Measurements from ENCODE around the gene ME3.

ME3 gene

DNA sequence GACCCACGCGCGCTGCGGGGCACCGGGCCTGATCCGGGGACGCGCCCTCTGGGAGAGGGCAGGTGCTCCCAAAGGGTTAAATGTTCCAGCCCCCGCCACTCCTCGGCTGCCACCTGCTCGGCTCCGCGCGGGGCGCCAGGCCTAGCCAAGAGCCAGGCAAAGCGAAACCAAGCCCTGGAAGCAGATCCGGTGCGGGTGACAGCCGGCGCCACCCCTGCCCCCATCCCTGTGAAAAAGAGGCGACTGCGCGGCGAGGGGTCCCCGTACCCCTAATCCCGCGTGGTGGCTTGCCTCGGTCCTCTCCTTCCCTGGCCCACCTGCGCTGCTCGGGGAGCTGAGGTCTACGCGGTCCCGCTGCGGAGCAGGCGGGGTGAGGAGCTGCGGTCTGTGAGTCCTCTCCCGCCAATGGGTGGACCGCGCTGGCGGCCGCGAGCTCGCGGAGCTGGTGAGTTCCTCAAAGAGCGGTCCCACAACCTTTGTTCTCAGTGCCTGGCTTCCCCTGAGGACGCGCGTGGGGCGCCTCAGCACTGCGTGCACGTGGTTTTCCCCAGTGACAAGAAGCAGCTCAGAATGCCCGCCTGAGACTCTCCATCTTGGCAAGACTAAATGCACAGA lies at the start of gene ME3:
Gene ME3, minus strand, starts transcription at position 610 of the 615 bp plus-strand sequence.
- peak in 1 of 2 donors; percentile 27 for DNase-seq (ENCODE audit: low read depth in 1 of 2, low spot score in 1 of 2)

DNA sequence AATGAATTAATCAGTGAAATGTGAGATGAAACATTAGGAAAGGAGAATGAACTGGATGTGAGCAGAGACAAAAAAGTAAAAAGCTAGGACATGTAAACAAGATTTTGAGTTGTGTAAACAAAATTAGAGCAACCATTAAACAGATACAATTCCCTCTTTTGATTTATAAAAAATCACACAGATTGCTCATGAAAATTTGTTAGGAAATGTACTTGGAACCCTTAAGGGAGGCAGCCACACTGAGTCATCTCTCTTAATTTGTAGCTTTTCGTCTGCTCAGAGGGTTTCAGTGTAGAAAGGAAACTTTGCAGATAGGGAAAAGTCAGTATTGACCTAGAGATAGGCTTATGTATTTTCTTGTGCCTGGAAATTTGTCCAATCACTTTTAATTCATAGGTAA lies 49.6 kb upstream of the ME3 start:
- DNase-seq (ENCODE audit: low read depth in 1 of 2, low spot score in 1 of 2), result no peak

DNA sequence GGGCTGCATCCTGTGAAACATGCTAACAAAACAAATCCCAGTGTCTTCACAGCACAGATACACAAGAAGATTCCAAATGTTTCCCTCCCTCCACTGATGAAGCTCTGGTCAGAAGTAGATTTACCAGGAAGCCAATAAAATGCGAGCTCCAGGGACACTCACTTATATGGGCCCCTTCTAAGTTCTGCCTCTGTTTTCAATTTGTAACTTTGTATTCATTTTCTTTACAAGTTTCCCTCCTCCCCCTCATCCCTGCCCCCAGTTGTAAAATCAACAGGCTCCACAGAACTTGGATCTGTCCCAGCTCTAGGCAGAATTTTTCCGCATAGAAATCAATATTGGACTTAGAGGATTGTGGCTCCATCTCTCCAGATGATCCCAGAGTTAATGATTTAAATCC lies 48.1 kb upstream of the ME3 start:
- DNase-seq (ENCODE audit: low read depth in 1 of 2, low spot score in 1 of 2), result no peak

DNA sequence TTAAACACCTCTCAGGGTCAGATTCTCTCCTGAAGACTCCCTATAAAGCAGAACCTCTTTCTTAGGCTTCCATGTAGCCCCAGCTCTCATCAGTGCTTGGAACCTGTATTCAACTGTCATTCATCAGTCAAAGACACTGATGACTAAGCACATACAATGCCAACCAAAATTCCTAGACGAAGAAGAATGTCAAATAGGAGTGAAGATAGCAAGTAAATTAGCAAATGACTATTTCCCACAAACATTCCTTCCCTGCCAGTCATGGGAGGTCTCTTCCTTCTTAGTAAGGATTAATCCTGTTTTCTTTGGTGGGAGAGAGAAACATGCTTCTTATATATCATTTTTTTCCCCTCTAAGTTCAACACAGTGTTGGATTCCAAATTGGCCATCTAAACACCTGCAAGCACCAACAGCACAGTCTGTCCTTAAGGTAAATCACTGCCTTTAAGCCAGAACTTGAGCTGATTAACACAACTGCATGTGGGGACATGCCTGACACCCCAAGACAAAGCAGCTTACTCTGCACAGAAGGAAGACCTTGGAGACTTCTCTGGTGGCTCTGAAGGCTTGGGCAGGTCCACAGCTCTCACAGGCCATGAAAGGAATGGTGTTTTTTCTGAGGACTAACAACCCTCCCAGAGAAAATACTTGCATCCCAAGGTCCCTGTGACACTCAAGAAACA lies 47.5 kb upstream of the ME3 start:
- no peak for DNase-seq (ENCODE audit: low read depth in 1 of 2, low spot score in 1 of 2)

DNA sequence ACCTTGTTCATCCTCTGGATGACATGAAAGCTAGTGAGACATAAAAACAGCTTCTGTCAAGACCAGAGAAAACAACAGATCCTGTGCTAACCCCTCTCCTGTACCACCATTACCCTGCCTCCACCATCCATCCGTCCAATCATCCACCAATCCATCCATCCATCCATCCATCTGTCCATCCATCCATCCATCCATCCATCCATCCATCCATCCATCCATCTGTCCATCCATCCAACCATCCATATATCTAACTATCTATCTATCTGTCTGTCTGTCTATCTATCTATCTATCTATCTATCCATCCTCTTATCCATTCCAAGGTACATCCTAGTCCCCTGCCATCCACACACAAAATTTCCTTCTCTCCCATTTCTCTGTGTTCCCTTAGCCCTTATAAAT lies 46.6 kb upstream of the ME3 start:
- DNase-seq (ENCODE audit: low read depth in 1 of 2, low spot score in 1 of 2), result no peak

DNA sequence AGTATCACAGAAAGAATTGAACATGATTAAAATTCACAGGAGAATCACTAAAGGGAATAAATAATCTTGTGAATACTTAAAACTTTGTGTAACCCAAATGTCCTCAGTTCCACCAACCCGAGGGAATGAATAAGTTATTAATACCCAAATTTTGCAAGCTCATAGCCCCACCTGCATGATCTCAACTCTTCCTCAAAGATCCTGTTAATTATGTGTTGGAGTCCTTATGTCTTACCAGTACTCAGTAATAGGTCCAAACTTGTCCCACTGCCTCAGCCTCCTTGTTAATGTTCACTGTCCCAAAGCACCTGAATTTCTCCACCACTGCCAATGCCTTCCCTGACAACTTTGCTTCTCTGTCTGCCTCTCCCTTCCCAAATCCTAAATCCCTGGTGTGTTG lies 46.1 kb upstream of the ME3 start:
- DNase-seq (ENCODE audit: low read depth in 1 of 2, low spot score in 1 of 2), result no peak

DNA sequence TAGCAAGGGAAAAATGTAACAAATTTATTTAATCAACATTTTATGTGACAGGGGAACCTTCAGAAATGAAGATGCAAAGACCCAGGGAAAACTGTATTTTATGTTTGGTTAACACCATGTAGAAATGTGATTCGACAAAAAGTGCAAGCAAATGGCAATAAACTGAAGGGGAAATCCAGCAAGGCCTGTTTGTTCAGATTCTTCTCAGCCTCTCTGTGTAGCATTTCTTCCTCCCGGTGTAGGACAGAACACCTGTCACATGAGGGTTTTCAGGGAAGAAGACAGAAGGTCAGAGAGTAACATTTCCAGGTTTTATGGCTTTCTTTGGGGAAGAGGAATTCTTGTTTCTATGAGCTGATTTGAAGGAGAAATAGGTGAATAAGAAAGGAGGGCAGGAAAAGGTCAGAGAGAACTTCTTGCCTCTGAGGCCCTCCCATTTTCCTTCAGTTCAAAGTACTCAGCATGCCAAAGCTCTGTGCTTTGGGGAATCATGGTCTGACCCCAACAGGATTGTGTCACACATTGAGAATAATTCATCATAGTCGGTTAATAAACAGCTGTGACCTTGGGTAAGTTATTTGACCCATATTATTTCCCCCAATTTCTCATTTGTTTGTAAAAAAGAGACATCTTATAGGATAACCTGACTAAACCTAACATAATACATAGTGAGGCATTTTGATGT lies 45.5 kb upstream of the ME3 start:
- DNase-seq (ENCODE audit: low read depth in 1 of 2, low spot score in 1 of 2), result no peak

DNA sequence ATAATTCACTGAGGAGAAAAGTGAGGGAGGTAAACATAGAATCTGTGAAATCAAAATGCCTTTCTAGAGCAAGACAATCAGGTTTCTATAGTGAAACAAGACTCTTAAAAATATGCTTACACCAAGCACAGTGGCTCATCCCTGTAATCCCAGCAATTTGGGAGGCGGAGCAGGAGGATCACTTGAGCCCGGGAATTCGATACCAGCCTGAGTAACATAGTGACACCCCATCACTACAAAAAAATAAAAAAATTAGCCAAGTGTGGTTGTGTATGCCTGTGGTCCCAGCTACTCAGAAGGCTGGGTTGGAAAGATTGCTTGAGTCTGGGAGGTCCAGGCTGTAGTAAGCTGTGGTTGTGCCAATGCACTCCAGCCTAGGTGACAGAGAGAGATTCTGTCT lies 43.2 kb upstream of the ME3 start:
- DNase-seq (ENCODE audit: low read depth in 1 of 2, low spot score in 1 of 2), result no peak

DNA sequence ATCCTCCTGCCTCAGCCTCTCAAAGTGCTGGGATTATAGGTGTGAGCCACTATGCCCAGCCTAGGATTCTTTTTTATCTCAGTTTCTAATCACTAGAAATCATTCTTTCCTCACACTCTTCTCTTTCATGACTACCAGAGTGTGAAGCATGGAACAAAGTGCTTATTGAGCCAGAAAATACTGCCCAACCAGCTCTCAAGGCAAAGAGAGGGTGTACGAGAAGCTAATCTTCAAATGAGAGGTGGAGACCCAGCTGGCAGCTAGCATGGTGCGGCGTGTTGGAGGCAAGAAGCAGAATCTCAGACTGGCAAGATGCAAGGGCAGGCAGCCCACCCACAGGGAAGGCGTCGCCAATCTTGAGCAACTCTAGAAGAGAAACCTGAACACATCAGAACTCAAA lies 41.1 kb upstream of the ME3 start:
- DNase-seq (ENCODE audit: low read depth in 1 of 2, low spot score in 1 of 2), result no peak

DNA sequence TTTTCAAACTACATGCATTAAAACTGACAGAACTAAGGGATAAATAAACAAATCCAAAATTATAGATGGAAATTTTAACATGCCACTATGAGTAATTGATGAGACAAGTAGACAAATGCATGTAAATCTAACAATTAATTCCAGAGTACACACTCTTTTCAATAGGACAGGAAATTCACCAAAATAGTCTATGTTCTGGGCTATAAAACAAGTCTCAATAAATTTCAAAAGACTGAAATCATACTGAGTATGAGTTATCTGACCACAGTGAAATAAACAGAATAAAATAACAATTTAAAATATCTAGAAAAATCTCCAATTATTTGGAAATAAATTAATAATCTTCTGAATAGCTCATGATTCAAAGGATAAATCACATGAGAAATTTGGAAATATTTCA lies 38.5 kb upstream of the ME3 start:
- DNase-seq (ENCODE audit: low read depth in 1 of 2, low spot score in 1 of 2), result no peak

DNA sequence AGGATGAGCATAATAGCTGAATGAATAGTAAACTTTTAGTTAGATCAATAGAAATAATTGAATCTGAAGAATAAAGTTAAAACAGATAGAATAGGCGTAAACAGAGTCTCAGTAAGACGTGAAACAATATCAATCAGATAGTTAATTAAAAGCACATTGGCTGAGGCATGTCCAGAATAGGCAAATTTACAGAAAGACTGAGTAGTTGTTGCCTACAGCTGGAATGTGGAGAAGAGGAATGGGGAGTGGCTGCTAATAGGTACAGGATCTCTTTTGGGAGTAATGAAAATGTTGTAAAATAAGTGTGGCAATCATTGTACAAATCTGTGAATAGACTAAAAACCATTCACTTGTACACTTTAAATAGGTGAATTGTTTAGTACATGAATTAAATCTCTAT lies 36.3 kb upstream of the ME3 start:
- DNase-seq (ENCODE audit: low read depth in 1 of 2, low spot score in 1 of 2), result no peak

DNA sequence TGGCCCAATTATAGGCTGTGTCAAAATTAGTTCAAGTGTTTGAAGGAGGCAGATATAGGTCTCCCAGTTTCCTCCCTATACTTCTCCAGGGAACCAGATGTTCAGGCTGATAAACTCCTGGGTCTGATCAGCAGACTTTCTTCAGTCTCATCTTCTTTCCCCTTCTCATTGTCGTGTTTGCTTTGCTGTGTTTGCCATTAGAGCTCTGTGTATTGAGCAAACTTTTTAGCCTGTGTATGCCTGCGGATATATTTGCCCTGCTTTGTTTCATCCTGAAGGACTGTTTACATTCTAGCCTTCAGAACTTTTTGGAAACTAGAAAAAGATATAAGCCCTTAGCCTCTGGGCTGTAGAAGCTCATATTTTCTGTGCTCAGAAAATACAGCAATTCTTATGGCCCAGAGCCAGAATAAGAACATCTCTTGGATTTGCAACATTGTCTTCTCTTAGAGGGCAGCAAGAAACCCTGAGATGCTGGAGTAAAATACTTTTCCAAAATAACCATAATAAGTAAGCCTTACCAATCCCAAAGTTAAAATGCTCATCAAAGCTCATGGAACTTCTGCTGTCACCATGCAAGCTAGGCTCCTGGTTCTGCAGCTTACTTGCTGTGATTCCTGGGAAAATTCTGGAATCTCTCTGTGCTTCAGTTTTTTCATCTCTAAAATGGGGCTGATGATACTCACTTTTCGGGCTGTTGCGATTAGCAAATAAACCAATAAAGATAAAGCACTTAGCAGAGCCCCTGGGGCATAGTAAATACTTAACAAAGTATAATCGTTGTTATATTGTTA lies 34.1 kb upstream of the ME3 start:
- DNase-seq (ENCODE audit: low read depth in 1 of 2, low spot score in 1 of 2), result no peak

DNA sequence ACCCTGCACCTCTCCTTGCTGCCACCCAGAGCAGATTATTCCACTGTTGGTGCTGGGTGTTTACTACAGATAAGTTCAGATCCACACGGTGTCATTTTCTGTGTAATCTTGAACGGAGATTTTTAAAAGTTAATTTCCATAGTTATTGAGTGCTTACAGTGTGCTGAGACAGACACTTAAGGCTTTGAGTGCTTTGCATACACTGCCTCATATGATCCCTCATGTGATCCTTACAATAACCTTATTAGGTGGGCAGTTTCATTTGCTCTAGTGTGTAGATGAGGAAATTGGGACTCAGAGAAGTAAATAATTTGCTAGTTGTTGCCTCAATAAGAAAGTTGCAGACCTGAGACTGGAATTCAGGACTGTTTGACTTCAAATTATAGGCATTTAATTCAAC lies 32.3 kb upstream of the ME3 start:
- DNase-seq (ENCODE audit: low read depth in 1 of 2, low spot score in 1 of 2), result no peak

DNA sequence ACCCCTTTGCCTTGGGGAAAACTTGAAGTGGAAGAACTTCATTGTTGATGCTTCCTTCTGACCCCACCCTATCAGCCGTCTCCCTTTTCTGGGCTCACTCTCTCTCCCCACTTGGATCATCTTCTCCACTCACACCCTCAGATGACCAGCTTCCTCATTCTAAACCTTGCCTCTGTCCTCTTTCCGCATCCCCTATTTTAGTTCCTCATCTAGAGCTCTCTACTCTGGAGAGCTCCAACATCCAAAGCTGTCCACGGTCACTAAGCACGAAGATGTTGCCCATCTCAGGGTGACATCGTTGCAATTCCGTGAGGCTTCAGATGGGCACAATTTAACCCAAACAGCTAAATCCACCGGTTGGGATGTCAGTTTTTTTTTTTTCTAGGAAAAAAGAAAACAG lies 31.6 kb upstream of the ME3 start:
- no peak for DNase-seq (ENCODE audit: low read depth in 1 of 2, low spot score in 1 of 2)

DNA sequence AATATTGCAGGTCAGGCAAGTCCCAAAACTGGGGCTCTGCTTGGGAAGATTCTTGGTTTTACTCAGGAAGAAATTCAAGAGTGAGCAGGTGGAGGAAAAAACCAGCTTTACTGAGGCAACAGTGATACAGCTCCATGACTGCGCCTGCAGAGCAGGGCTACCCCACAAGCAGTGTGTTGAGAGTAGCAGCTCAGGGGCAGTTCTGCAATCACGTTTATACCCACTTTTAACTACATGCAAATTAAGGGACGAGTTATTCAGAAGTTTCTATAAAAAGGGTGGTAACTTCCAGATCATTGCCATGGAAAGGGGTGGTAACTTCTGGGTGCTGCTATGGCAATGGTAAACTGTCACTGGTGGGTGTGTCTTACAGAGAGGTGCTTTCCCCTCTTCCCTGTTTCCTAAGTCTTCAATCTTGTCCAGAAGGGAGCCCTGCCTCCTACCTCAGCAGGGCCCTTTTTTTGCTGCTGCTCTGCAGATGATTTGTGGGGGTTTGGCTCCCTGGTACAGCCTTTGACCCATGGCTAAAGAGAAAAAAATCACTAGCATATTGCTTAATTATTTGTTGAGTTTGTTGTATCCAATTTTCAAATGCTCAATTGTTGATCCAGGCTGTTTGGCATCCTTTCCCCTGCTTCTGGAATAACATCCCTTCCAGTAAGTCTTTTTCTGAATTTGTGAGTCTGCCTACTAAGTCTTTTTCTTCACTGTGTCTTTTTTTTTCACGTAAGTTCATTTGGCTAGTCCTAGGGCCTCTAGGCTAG lies 30.0 kb upstream of the ME3 start:
- no peak for DNase-seq (ENCODE audit: low read depth in 1 of 2, low spot score in 1 of 2)

DNA sequence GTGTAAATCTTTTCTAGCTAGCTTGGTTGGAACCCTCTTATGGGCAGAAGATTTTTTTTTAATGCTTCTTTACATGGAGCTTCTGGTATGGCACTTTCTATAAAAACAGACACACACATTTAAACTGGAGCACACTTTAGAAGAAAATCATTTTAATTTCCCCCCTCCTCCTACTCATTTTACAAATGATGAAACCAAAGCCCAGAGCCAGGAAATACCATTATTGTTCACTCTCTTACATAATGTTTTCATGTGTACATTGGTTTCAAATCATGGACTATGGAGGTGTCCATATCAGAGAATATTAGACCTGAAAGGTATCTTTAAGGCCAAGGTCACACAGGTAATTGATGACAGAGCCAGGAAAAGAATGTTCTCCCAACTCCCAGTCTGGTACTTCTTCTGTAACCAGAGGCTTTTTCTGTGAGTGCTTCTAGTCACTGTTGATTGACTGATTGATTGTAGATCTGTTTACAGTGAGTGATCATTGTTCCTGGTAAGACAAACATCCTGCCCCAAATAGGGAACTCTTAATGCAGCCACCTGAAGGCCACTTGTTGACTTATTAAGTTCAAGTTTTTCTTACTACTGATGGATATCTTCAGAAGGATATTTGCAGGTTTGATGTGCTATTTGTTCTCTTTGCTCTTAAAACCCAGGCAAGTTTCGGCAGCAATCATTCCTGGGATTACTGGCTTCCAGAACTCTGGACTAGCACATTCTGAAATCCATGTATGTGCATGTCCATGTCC lies 26.8 kb upstream of the ME3 start:
- DNase-seq (ENCODE audit: low read depth in 1 of 2, low spot score in 1 of 2), result no peak

DNA sequence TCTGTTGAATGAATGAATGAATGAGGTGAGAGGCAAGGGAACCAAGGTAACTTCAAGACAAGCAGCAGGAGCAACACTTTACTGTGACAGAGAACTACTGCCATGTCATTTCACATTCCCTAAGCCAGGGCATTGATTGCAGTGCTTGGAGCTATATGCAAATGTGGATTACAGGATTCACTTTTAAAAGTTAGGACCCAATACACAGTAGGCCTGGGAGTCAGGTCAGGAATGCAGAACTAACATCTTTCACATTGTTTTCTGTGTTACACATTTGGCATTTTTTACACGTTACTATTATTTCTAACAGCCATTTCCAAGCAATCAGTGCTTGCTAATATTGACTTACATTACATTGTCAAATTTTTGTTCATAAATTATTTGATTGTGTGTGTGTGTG lies 26.2 kb upstream of the ME3 start:
- no peak for DNase-seq (ENCODE audit: low read depth in 1 of 2, low spot score in 1 of 2)

DNA sequence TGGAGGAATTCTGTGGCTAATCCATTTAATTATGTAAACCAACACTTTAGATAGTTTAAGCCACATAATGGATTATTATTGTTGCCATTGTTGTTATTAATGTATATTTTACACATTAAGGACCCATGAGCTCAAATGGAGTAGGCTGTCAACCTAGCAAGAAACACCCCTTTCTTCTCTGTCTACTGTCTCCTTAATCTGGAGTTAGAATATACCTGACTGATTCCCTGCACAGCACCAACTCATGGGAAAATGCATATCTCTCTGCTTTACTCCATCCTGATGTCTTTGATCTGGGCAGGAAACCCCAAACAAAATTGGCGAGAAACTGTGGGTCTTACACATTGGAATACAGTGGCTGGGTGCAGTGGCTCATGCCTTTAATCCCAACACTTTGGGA lies 24.0 kb upstream of the ME3 start:
- no peak for DNase-seq (ENCODE audit: low read depth in 1 of 2, low spot score in 1 of 2)

DNA sequence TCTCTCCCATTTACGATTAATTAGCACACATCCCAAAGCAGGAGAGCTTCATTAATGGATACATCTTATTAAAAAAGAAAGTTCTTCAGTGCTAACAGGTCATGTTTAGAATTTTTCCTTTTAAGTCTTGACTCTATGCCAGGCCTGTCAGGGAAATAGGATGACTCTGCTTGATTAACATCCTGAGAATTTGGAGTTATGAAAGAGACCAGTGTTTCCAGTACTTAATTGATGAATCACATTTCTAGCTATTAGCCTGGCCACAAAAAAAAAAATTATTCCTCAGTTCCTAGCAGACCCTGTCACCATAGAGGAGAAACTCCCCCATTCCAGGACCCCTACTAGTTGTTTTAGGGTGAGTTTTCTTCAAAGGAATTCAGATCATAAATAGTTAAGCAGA lies 23.6 kb upstream of the ME3 start:
- no peak for DNase-seq (ENCODE audit: low read depth in 1 of 2, low spot score in 1 of 2)

DNA sequence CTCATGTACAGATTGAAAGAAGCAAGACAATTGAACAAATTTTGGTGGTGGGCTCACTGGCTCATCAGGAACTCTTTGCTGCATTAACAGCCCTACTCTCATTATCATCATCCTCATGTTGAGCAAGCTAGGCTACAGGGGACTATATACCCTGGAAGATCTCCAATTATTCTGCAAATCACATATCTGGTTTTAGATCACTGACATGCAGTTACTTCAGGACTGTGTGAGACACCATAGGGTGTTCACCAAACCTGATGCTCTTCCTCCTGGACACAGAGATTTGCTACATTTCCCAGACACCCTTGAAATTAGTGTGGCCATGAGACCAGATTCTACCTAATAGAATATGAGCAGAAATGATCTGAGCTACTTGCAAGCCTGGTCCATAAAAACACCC lies 23.0 kb upstream of the ME3 start:
- DNase-seq (ENCODE audit: low read depth in 1 of 2, low spot score in 1 of 2), result no peak

DNA sequence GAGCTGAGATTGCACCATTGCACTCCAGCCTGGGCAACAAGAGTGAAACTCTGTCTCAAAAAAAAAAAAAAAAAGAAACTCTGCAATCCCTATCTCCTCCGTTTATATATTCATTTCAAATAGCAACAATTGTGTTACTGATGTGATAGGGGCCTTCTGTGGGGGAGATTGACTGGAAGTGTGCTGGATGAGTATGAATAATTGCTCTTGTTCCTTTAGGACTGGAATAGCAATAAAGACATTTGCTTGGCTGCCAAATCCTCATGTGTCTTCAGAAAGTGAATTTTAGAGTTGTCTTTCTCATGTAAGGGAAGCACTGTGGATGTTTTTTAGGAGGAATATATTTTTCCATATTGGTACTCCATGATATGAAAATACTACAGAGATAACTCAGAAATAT lies 21.1 kb upstream of the ME3 start:
- no peak for DNase-seq (ENCODE audit: low read depth in 1 of 2, low spot score in 1 of 2)

All from activated CD4-positive, alpha-beta T cell treated with anti-CD3 and anti-CD28 coated beads, Interleukin-2, amount 50 U/mL, for 24 hours (primary cell).